ENCODE measurements around the gene MSH3.
"Not testable (repeated sequence)": the region's sequence is repeated elsewhere in the genome, so short reads cannot be mapped to it uniquely, and the experiment has no call there.

The MSH3 gene

GRCh38 chr5:80902624-80903023 is 248.2 kb downstream of the MSH3 start:
- not testable (repeated sequence) for DNase-seq (ENCODE audit: low read depth, low spot score)

DNA sequence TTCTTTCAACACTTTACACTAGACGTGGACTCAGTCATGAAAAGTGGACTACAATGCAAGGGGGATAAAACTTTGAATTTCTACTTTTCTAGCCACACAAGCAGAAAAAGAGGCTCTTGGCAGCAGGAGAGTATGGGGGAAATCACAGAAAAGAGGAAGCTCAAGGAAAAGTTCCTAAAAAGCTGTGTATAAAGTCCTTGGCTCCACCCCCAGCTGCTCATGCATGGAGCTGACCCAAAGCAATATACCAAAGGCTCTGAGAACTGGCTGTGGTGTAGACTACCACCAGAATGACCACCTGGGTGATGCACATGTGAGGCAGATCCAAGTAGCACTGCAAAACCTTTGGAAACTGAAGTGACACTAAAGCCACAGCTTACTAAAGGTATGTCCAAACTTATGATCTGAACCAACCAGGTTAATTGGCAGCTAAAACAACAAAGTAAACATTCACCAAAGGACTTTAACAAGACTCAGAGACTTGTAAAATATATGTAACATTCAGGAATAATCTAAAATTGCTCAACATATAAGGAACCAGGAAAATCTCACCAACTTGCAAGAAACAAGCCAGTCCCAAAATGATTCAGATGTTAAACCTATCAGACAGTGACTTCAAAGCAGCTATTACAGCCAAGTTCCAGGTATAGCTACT is 250.2 kb downstream of the MSH3 start:
- no peak for DNase-seq (ENCODE audit: low read depth, low spot score)

DNA sequence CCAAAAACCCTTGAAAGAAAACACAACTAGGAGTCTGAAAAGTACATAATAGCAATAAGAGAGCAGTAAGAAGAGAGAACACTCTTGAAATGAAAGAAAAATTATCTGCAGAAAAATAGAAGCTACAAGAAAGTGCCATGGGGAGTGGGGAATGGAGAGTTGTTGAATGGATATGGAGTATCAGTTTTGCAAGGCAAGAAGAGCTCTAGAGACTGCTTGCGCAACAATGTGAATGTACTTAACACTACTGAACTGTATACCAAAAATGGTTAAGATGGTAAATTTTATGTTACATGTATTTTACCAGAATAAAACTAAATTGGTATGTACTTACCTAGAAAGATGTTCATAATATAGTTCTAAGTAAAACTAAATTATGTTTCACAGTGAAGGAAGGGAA is 251.0 kb downstream of the MSH3 start:
- no peak for DNase-seq (ENCODE audit: low read depth, low spot score)

DNA sequence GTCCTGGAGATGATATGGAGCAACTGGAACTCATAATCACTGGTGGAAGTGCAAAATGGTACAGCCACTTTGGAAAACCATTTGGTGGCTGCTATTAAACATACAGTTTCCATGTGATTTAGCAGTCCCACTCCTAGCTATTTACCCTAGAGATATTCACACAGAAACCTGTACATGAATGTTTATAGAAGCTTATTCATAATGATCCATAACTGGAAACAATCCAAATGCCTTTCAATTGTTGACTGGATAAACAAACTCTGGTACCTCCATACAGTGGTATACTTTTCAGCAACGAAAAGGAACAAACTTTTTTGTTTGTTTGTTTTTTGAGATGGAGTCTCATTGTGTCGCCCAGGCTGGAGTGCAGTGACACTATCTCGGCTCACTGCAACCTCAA is 258.0 kb downstream of the MSH3 start:
- no peak for DNase-seq (ENCODE audit: low read depth, low spot score)

DNA sequence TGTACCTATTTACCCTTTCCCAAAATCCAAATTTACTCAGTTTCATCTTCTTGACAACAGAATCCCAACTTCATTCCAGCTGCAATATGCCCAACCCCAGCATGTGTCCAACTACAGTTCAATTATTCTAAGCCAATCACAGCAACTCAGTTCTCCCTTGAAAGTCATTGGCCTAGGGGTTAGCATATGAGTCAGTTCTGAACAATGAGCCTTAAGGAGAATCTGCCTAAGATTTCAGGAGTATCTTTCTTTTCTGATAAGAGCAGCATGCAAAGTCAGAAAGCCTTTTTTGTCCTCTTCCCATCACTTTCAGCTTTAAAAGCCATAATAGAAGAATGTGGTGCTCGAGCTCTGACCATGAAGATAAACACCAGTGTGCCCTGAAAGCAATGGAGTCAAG is 261.3 kb downstream of the MSH3 start:
- DNase-seq (ENCODE audit: low read depth, low spot score): no peak

GRCh38 chr5:80916676-80917075 is 262.2 kb downstream of the MSH3 start:
- no peak for DNase-seq (ENCODE audit: low read depth, low spot score)

GRCh38 chr5:80917631-80918030 is 263.2 kb downstream of the MSH3 start:
- no peak for DNase-seq (ENCODE audit: low read depth, low spot score)

DNA sequence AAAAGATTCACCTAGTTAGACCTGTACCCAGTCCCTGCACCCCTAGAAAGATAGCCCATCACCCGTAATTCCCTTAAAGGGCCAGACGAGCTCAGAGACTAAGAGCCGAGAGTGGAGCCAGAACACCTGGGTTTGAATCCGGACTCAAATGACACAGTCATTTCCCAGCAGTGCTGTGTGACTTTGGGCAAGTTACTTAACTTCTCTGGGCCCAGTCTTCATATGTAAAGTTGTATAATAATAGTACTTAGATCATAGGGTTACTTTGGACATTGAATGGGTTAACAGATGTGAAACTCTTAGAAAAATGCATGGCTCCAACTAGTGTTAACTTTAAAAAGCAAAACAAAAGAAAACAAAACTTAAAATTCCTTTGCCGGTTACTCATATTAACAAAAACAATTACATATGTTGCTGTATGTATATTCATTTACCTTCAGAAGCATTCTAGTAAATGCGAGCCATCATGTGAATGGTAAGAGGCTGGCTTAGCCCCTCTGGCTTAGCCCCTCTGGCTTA is 265.3 kb downstream of the MSH3 start:
- no peak for DNase-seq (ENCODE audit: low read depth, low spot score)

GRCh38 chr5:80920333-80920732 is 265.9 kb downstream of the MSH3 start:
- no peak for DNase-seq (ENCODE audit: low read depth, low spot score)

GRCh38 chr5:80921026-80921425 is 266.6 kb downstream of the MSH3 start:
- no peak for DNase-seq (ENCODE audit: low read depth, low spot score)

DNA sequence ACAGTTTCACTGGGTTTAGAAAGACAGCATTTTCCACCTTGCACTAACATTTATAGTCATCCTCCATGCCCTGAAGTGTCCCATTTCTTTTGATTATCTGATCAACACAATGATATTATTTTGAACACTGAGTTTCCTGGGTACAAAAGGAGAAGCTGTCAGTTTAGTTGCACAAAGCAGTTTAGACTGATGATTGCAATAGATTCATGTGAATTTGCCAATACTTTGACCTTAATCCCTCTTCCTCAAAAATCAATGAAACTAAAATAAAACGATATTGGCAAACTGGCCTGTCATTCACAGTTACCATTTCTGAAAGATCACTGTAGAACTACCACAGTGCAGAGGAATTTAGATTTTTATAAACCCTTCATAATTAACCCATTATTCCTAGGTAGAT is 271.5 kb downstream of the MSH3 start:
- no peak for DNase-seq (ENCODE audit: low read depth, low spot score)

Measured in brain pericyte (primary cell).